ENCODE measurements around the gene MEIS2. TPM values are rescaled to one million over a fixed set of nuclear protein-coding genes. Genes with fewer than 3 reads are reported as not detected.
A peak's percentile ranks its signal among the peaks of the same experiment; 100 is the strongest.

Gene MEIS2
- total RNA-seq, 1 donor from 2014 or later: 76.9 TPM

GRCh38 chr15:36887214-36887961, 213.0 kb downstream of the MEIS2 start:
- peaks cover 4% of the 10 kb centered on the region for H3K27me3 ChIP-seq
- peaks cover 0 to 6% of the 10 kb centered on the region in 2 donors for H3K36me3 ChIP-seq
- DNase-seq (ENCODE audit: extremely low spot score in 2 of 2): no peak
- intact Hi-C loops (cut with DNase I): loop anchor here (5.0 kb wide), 1 partner anchor 210 kb away; no protein-coding TSS in a partner anchor
- peak overlapping the region; percentile 33 to 37 for H3K4me3 ChIP-seq
- TF ChIP-seq POLR2A (IDR thresholded peaks at IDR 0.05): no peak
- TF ChIP-seq CTCF (IDR thresholded peaks at IDR 0.05): no peak
- no peak for TF ChIP-seq POLR2AphosphoS5 (IDR thresholded peaks at IDR 0.05; ENCODE audit: insufficient read depth in 1 of 2, low read depth in 1 of 2)
- peaks cover 38% of the 10 kb centered on the region for H3K4me1 ChIP-seq
- H3K9me3 ChIP-seq: no peaks in the 10 kb centered on the region
- no peak overlapping the region for H3K27ac ChIP-seq

- Histone ChIP-seq H3K9me3 (no peaks in the 10 kb centered on the region), H3K27me3 (peaks cover 4% of the 10 kb centered on the region), H3K36me3 (no peaks in the 10 kb centered on the region), H3K4me3 (no peak overlapping the region), H3K27ac (no peak overlapping the region), H3K4me1 (peaks cover 42% of the 10 kb centered on the region)
- no peak for DNase-seq (ENCODE audit: extremely low spot score in 2 of 2)
- intact Hi-C loops (cut with DNase I): loop anchor here (5.0 kb wide), 1 partner anchor 211 kb away; no protein-coding TSS in a partner anchor
- TF ChIP-seq CTCF (IDR thresholded peaks at IDR 0.05) (no peak), POLR2AphosphoS5 (IDR thresholded peaks at IDR 0.05; ENCODE audit: insufficient read depth in 1 of 2, low read depth in 1 of 2) (no peak), POLR2A (IDR thresholded peaks at IDR 0.05) (no peak)
Measured at GRCh38 chr15:36886701-36887100, 213.6 kb downstream of the MEIS2 start.

- Histone ChIP-seq H3K27ac (no peak overlapping the region), H3K4me1 (peaks cover 42% of the 10 kb centered on the region)
- TF ChIP-seq CTCF (IDR thresholded peaks at IDR 0.05) (no peak), POLR2AphosphoS5 (IDR thresholded peaks at IDR 0.05; ENCODE audit: insufficient read depth in 1 of 2, low read depth in 1 of 2) (no peak), POLR2A (IDR thresholded peaks at IDR 0.05) (no peak)
Measured at GRCh38 chr15:36886191-36886590, 214.2 kb downstream of the MEIS2 start.

GRCh38 chr15:36885771-36886170, 214.6 kb downstream of the MEIS2 start:
- Histone ChIP-seq H3K4me1 (peaks cover 42% of the 10 kb centered on the region), H3K27ac (no peak overlapping the region), H3K27me3 (peaks cover 4% of the 10 kb centered on the region), H3K36me3 (no peaks in the 10 kb centered on the region), H3K4me3 (no peak overlapping the region), H3K9me3 (no peaks in the 10 kb centered on the region)
- intact Hi-C loops (cut with DNase I): loop anchor here (5.0 kb wide), 1 partner anchor 212 kb away; no protein-coding TSS in a partner anchor
- no peak for TF ChIP-seq CTCF (IDR thresholded peaks at IDR 0.05)
- DNase-seq (ENCODE audit: extremely low spot score in 2 of 2): no peak

More at GRCh38 chr15:36886191-36886590, 214.2 kb downstream of the MEIS2 start:
- Histone ChIP-seq H3K9me3 (no peaks in the 10 kb centered on the region), H3K36me3 (no peaks in the 10 kb centered on the region), H3K27me3 (peaks cover 4% of the 10 kb centered on the region), H3K4me3 (no peak overlapping the region)
- DNase-seq (ENCODE audit: extremely low spot score in 2 of 2): no peak
- intact Hi-C loops (cut with DNase I): loop anchor here (5.0 kb wide), 1 partner anchor 211 kb away; no protein-coding TSS in a partner anchor

Measured in vagina (tissue), 2 donors.